ENCODE measurements around the gene ATP1B2.

The ATP1B2 gene

GRCh38 chr17:7627250-7628121, 23.2 kb upstream of the ATP1B2 start, which contains the start of gene SAT2:
Gene SAT2, minus strand, starts transcription at chr17:7627821. Its CDS starts 186 bp downstream, at chr17:7627635.
- TF ChIP-seq TAF1 (IDR thresholded peaks at IDR 0.05; ENCODE audit: low read depth) = peak; percentile 70
- TF ChIP-seq USF1 (IDR thresholded peaks at IDR 0.05) = 0 out of 2 replicates have a peak, but pooled peaks have one; percentile 13
- TF ChIP-seq EGR1 (IDR thresholded peaks at IDR 0.05) = peak; percentile 63; the same call in 1 of the 2 replicates
- no peak for TF ChIP-seq YY1 (IDR thresholded peaks at IDR 0.05; ENCODE audit: low read depth)
- no peak for TF ChIP-seq REST (IDR thresholded peaks at IDR 0.05; ENCODE audit: low read depth)
- TF ChIP-seq TCF12 (IDR thresholded peaks at IDR 0.05; ENCODE audit: low read depth) = no peak
- peak; percentile 84 for TF ChIP-seq ZBTB7A (IDR thresholded peaks at IDR 0.05; ENCODE audit: low read depth)
- TF ChIP-seq TEAD4 (IDR thresholded peaks at IDR 0.05) = peak; percentile 48; the same call in 1 of the 2 replicates
- no peak for TF ChIP-seq MAX (IDR thresholded peaks at IDR 0.05)

- TF ChIP-seq EP300 (IDR thresholded peaks at IDR 0.05; ENCODE audit: borderline replicate concordance) = no peak
- TF ChIP-seq YY1 (IDR thresholded peaks at IDR 0.05; ENCODE audit: low read depth) = no peak
- TF ChIP-seq NFIC (IDR thresholded peaks at IDR 0.05) = no peak
Measured at GRCh38 chr17:7629939-7630571, 20.7 kb upstream of the ATP1B2 start, which contains the start of gene SHBG. Gene SHBG, plus strand, starts transcription at chr17:7630135. Its CDS starts 38 bp downstream, at chr17:7630173.

GRCh38 chr17:7631398-7632380, 19.0 kb upstream of the ATP1B2 start:
- TF ChIP-seq CEBPB (IDR thresholded peaks at IDR 0.05) (no peak), USF1 (IDR thresholded peaks at IDR 0.05) (no peak), NFIC (IDR thresholded peaks at IDR 0.05) (no peak), TEAD4 (IDR thresholded peaks at IDR 0.05) (no peak), TCF12 (IDR thresholded peaks at IDR 0.05; ENCODE audit: low read depth) (no peak), REST (IDR thresholded peaks at IDR 0.05; ENCODE audit: low read depth) (no peak), FOXM1 (IDR thresholded peaks at IDR 0.05; ENCODE audit: borderline replicate concordance, low read depth) (no peak), CREB1 (IDR thresholded peaks at IDR 0.05; ENCODE audit: low read depth) (no peak), EP300 (IDR thresholded peaks at IDR 0.05; ENCODE audit: borderline replicate concordance) (no peak), MAX (IDR thresholded peaks at IDR 0.05) (no peak), YY1 (IDR thresholded peaks at IDR 0.05; ENCODE audit: low read depth) (no peak), RAD21 (IDR thresholded peaks at IDR 0.05; ENCODE audit: low read depth) (no peak), TAF1 (IDR thresholded peaks at IDR 0.05; ENCODE audit: low read depth) (no peak), EGR1 (IDR thresholded peaks at IDR 0.05) (no peak), ZBTB7A (IDR thresholded peaks at IDR 0.05; ENCODE audit: low read depth) (no peak)

- no peak for TF ChIP-seq NFIC (IDR thresholded peaks at IDR 0.05)
- peak; percentile 72 for TF ChIP-seq RAD21 (IDR thresholded peaks at IDR 0.05; ENCODE audit: low read depth)
Measured at GRCh38 chr17:7632492-7632894, 18.2 kb upstream of the ATP1B2 start.

- no peak for TF ChIP-seq TEAD4 (IDR thresholded peaks at IDR 0.05)
- TF ChIP-seq REST (IDR thresholded peaks at IDR 0.05; ENCODE audit: low read depth) = no peak
- no peak for TF ChIP-seq EP300 (IDR thresholded peaks at IDR 0.05; ENCODE audit: borderline replicate concordance)
- TF ChIP-seq ZBTB7A (IDR thresholded peaks at IDR 0.05; ENCODE audit: low read depth) = no peak
- TF ChIP-seq NFIC (IDR thresholded peaks at IDR 0.05) = no peak
- no peak for TF ChIP-seq YY1 (IDR thresholded peaks at IDR 0.05; ENCODE audit: low read depth)
- no peak for TF ChIP-seq CREB1 (IDR thresholded peaks at IDR 0.05; ENCODE audit: low read depth)
- TF ChIP-seq MAX (IDR thresholded peaks at IDR 0.05) = no peak
- no peak for TF ChIP-seq CEBPB (IDR thresholded peaks at IDR 0.05)
- no peak for TF ChIP-seq TCF12 (IDR thresholded peaks at IDR 0.05; ENCODE audit: low read depth)
- TF ChIP-seq TAF1 (IDR thresholded peaks at IDR 0.05; ENCODE audit: low read depth) = no peak
- no peak for TF ChIP-seq USF1 (IDR thresholded peaks at IDR 0.05)
- TF ChIP-seq RAD21 (IDR thresholded peaks at IDR 0.05; ENCODE audit: low read depth) = no peak
- no peak for TF ChIP-seq FOXM1 (IDR thresholded peaks at IDR 0.05; ENCODE audit: borderline replicate concordance, low read depth)
Measured at GRCh38 chr17:7633093-7633492, 17.6 kb upstream of the ATP1B2 start.

All from Ishikawa (cell line).